Trophoblast cell (in vitro differentiated cells and primary cell): ENCODE measurements around the gene ADAMTS15.

ENCODE experiments used
- DNase-seq, 2 donors: peaks; one replicate each; pipeline ENCODE4 v3.0.0-alpha.2; 2016
- H2AFZ ChIP-seq: 2 replicates; pipeline ENCODE4 v1.6.1; 2013; ENCODE audit warnings: low read length, moderate library complexity, mild to moderate bottlenecking; ENCODE audit not compliant: insufficient read depth, poor library complexity
- H2AK5ac ChIP-seq: 2 replicates; pipeline ENCODE4 v1.6.1; 2013; ENCODE audit warnings: mild to moderate bottlenecking, low read length
- H2BK120ac ChIP-seq: 2 replicates; pipeline ENCODE4 v1.6.1; 2013; ENCODE audit warnings: low read length, mild to moderate bottlenecking, moderate library complexity; ENCODE audit not compliant: insufficient read depth, poor library complexity
- H2BK12ac ChIP-seq: 2 replicates; pipeline ENCODE4 v1.6.1; 2013; ENCODE audit warnings: mild to moderate bottlenecking, low read length, moderate library complexity
- H2BK5ac ChIP-seq: 2 replicates; pipeline ENCODE4 v1.6.1; 2013; ENCODE audit warnings: low read length, low read depth, moderate library complexity, mild to moderate bottlenecking; ENCODE audit not compliant: poor library complexity
- H3K14ac ChIP-seq: 2 replicates; pipeline ENCODE4 v1.6.1; 2013; ENCODE audit warnings: mild to moderate bottlenecking, low read length
- H3K18ac ChIP-seq: 2 replicates; pipeline ENCODE4 v1.6.1; 2013; ENCODE audit warnings: mild to moderate bottlenecking, low read length
- H3K23ac ChIP-seq: 2 replicates; pipeline ENCODE4 v1.6.1; 2013; ENCODE audit warnings: low read length
- H3K27ac ChIP-seq: 2 replicates; pipeline ENCODE4 v1.5.1; 2013; ENCODE audit warnings: low read depth, mild to moderate bottlenecking, inconsistent platforms, low read length, moderate library complexity
- H3K27me3 ChIP-seq: 2 replicates; pipeline ENCODE4 v1.6.1; 2013; ENCODE audit warnings: inconsistent platforms, mild to moderate bottlenecking, low read length, moderate library complexity; ENCODE audit not compliant: insufficient read depth
- H3K36me3 ChIP-seq, 2 experiments: 1 replicate in 1 of 2; 2 replicates in 1 of 2; pipeline ENCODE4 v1.6.1; 2013; ENCODE audit warnings: low read length in 2 of 2, mild to moderate bottlenecking in 2 of 2, moderate library complexity in 1 of 2; ENCODE audit not compliant: insufficient read depth in 2 of 2, control insufficient read depth in 1 of 2
- H3K4ac ChIP-seq: 2 replicates; pipeline ENCODE4 v1.6.1; 2013; ENCODE audit warnings: low read depth, mild to moderate bottlenecking, low read length, moderate library complexity
- H3K4me1 ChIP-seq, 2 experiments: 1 replicate in 1 of 2; 2 replicates in 1 of 2; pipeline ENCODE4 v1.6.1; 2013; ENCODE audit warnings: low read length in 2 of 2, mild to moderate bottlenecking in 2 of 2, moderate library complexity in 1 of 2; ENCODE audit not compliant: insufficient read depth in 2 of 2, control insufficient read depth in 1 of 2
- H3K4me2 ChIP-seq: 2 replicates; pipeline ENCODE4 v1.6.1; 2013; ENCODE audit warnings: inconsistent platforms, mild to moderate bottlenecking, low read length, moderate library complexity
- H3K4me3 ChIP-seq: 2 replicates; pipeline ENCODE4 v1.5.1; 2013; ENCODE audit warnings: mild to moderate bottlenecking, low read depth, low read length, inconsistent platforms
- H3K79me1 ChIP-seq: one replicate; pipeline ENCODE4 v1.6.1; 2013; ENCODE audit warnings: low read length
- H3K79me2 ChIP-seq: 2 replicates; pipeline ENCODE4 v1.6.1; 2013; ENCODE audit warnings: low read length, mild to moderate bottlenecking; ENCODE audit not compliant: control insufficient read depth, insufficient read depth, poor library complexity
- H3K9ac ChIP-seq: 2 replicates; pipeline ENCODE4 v1.6.1; 2013; ENCODE audit warnings: mild to moderate bottlenecking, low read length
- H3K9me3 ChIP-seq: 2 replicates; pipeline ENCODE4 v1.6.1; 2013; ENCODE audit warnings: low read depth, mild to moderate bottlenecking, control low read depth, inconsistent platforms, low read length; ENCODE audit not compliant: insufficient read depth
- H4K12ac ChIP-seq: 2 replicates; pipeline ENCODE4 v1.6.1; 2013; ENCODE audit warnings: low read depth, mild to moderate bottlenecking, low read length, moderate library complexity
- H4K8ac ChIP-seq: 2 replicates; pipeline ENCODE4 v1.6.1; 2013; ENCODE audit warnings: low read depth, mild to moderate bottlenecking, low read length, moderate library complexity
- H4K91ac ChIP-seq: one replicate; pipeline ENCODE4 v1.6.1; 2013; ENCODE audit warnings: low read depth, mild to moderate bottlenecking, low read length, moderate library complexity
- WGBS: extraction: QIAGEN DNeasy Blood & Tissue Kit; methylation state at CpG from one replicate; pipeline ENCODE4 v1.1.7; 2013; ENCODE audit warnings: missing lambda C conversion rate; ENCODE audit not compliant: insufficient read length, insufficient coverage; ENCODE audit errors: extremely low coverage; 5-methylcytosine and 5-hydroxymethylcytosine counted together

The ADAMTS15 gene

GRCh38 chr11:130452940-130453339, 4.5 kb downstream of the ADAMTS15 start:
- no peak overlapping the region for H3K23ac ChIP-seq
- H2BK12ac ChIP-seq, result no peak overlapping the region
- DNase-seq, result no peak
- H4K8ac ChIP-seq, result no peak overlapping the region
- H3K18ac ChIP-seq, result no peak overlapping the region
- H3K4me3 ChIP-seq, result no peak overlapping the region
- no peak overlapping the region for H3K4me2 ChIP-seq
- no peaks in the 10 kb centered on the region for H3K36me3 ChIP-seq
- peaks cover 8% of the 10 kb centered on the region for H3K9me3 ChIP-seq
- no peak overlapping the region for H4K91ac ChIP-seq
- no peak overlapping the region for H2BK5ac ChIP-seq
- no peak overlapping the region for H4K12ac ChIP-seq
- H2BK120ac ChIP-seq, result no peak overlapping the region
- H3K4me1 ChIP-seq, result peaks cover 0 to 20% of the 10 kb centered on the region in 2 experiments
- no peaks in the 10 kb centered on the region for H3K79me1 ChIP-seq
- no peak overlapping the region for H2AK5ac ChIP-seq
- H3K9ac ChIP-seq, result no peak overlapping the region
- peaks cover 28% of the 10 kb centered on the region for H3K27me3 ChIP-seq
- H3K4ac ChIP-seq, result no peak overlapping the region
- H2AFZ ChIP-seq, result no peak overlapping the region
- H3K79me2 ChIP-seq, result no peaks in the 10 kb centered on the region
- no CpG with 5 or more reads among the region's 6 CpGs for WGBS
- no peak overlapping the region for H3K14ac ChIP-seq
- H3K27ac ChIP-seq, result no peak overlapping the region

- no peaks in the 10 kb centered on the region for H3K36me3 ChIP-seq
- H2BK5ac ChIP-seq, result no peak overlapping the region
- no peak overlapping the region for H3K4me2 ChIP-seq
- no peak for DNase-seq
- no peak overlapping the region for H3K14ac ChIP-seq
- no CpG with 5 or more reads among the region's 12 CpGs for WGBS
- H3K9ac ChIP-seq, result no peak overlapping the region
- H4K12ac ChIP-seq, result no peak overlapping the region
- no peak overlapping the region for H2BK120ac ChIP-seq
- H4K8ac ChIP-seq, result no peak overlapping the region
- H3K27me3 ChIP-seq, result peaks cover 16% of the 10 kb centered on the region
- no peak overlapping the region for H3K27ac ChIP-seq
- H3K79me1 ChIP-seq, result no peaks in the 10 kb centered on the region
- no peak overlapping the region for H3K23ac ChIP-seq
- H3K18ac ChIP-seq, result no peak overlapping the region
- H3K79me2 ChIP-seq, result no peaks in the 10 kb centered on the region
- no peak overlapping the region for H3K4ac ChIP-seq
- H2AK5ac ChIP-seq, result no peak overlapping the region
- H3K4me3 ChIP-seq, result no peak overlapping the region
- no peak overlapping the region for H2AFZ ChIP-seq
- no peak overlapping the region for H4K91ac ChIP-seq
- H3K4me1 ChIP-seq, result peaks cover 0 to 3% of the 10 kb centered on the region in 2 experiments
- H3K9me3 ChIP-seq, result peaks cover 4% of the 10 kb centered on the region
- no peak overlapping the region for H2BK12ac ChIP-seq
Measured at GRCh38 chr11:130454491-130455252, 6.2 kb downstream of the ADAMTS15 start.

GRCh38 chr11:130455483-130456127, 7.2 kb downstream of the ADAMTS15 start:
- Histone ChIP-seq H2BK12ac (no peak overlapping the region), H2AK5ac (no peak overlapping the region)

GRCh38 chr11:130456286-130456685, 7.8 kb downstream of the ADAMTS15 start:
- Histone ChIP-seq H3K9me3 (no peaks in the 10 kb centered on the region), H2AK5ac (no peak overlapping the region), H3K14ac (no peak overlapping the region), H3K4me3 (no peak overlapping the region), H2BK120ac (no peak overlapping the region), H4K91ac (no peak overlapping the region), H3K9ac (no peak overlapping the region), H3K27me3 (peaks cover under 1% of the 10 kb centered on the region), H2BK5ac (no peak overlapping the region), H4K12ac (no peak overlapping the region), H3K4me1 (no peaks in the 10 kb centered on the region), H2AFZ (no peak overlapping the region), H3K36me3 (no peaks in the 10 kb centered on the region), H4K8ac (no peak overlapping the region), H3K79me2 (no peaks in the 10 kb centered on the region), H3K79me1 (no peaks in the 10 kb centered on the region), H2BK12ac (no peak overlapping the region), H3K23ac (no peak overlapping the region), H3K18ac (no peak overlapping the region), H3K4ac (no peak overlapping the region), H3K4me2 (no peak overlapping the region), H3K27ac (no peak overlapping the region)
- DNase-seq, result no peak
- WGBS, result no CpG with 5 or more reads among the region's 3 CpGs

More at GRCh38 chr11:130455483-130456127, 7.2 kb downstream of the ADAMTS15 start:
- no peak overlapping the region for H3K27ac ChIP-seq
- H3K4me2 ChIP-seq, result no peak overlapping the region
- no peak overlapping the region for H3K14ac ChIP-seq
- H3K18ac ChIP-seq, result no peak overlapping the region
- H3K4me1 ChIP-seq, result no peaks in the 10 kb centered on the region
- no peak overlapping the region for H2BK5ac ChIP-seq
- H3K27me3 ChIP-seq, result peaks cover 6% of the 10 kb centered on the region
- H3K4ac ChIP-seq, result no peak overlapping the region
- no peak overlapping the region for H4K91ac ChIP-seq
- H3K79me1 ChIP-seq, result no peaks in the 10 kb centered on the region
- H3K9ac ChIP-seq, result no peak overlapping the region
- H3K79me2 ChIP-seq, result no peaks in the 10 kb centered on the region
- no peaks in the 10 kb centered on the region for H3K36me3 ChIP-seq
- DNase-seq, result no peak
- no CpG with 5 or more reads among the region's 15 CpGs for WGBS
- peak overlapping the region; percentile 28 for H3K4me3 ChIP-seq
- no peak overlapping the region for H4K12ac ChIP-seq
- no peak overlapping the region for H3K23ac ChIP-seq
- H4K8ac ChIP-seq, result no peak overlapping the region
- no peak overlapping the region for H2AFZ ChIP-seq
- H2BK120ac ChIP-seq, result no peak overlapping the region
- no peaks in the 10 kb centered on the region for H3K9me3 ChIP-seq
